GM18505 (cell line): ENCODE results near the gene PRRC2B.
"Not testable (repeated sequence)": the region's sequence is repeated elsewhere in the genome, so short reads cannot be mapped to it uniquely, and the experiment has no call there.

Source experiments
- ATAC-seq: cut with Tn5 transposase; IDR thresholded peaks from one replicate; pipeline ENCODE4 v1.9.1; 2021; ENCODE audit not compliant: unreplicated experiment
- POLR2A ChIP-seq: IDR thresholded peaks from 4 replicates; pipeline ENCODE4 v1.6.1; 2011; ENCODE audit warnings: borderline replicate concordance; ENCODE audit not compliant: insufficient read depth, insufficient read length; ENCODE audit errors: extremely low read depth

The PRRC2B gene

DNA sequence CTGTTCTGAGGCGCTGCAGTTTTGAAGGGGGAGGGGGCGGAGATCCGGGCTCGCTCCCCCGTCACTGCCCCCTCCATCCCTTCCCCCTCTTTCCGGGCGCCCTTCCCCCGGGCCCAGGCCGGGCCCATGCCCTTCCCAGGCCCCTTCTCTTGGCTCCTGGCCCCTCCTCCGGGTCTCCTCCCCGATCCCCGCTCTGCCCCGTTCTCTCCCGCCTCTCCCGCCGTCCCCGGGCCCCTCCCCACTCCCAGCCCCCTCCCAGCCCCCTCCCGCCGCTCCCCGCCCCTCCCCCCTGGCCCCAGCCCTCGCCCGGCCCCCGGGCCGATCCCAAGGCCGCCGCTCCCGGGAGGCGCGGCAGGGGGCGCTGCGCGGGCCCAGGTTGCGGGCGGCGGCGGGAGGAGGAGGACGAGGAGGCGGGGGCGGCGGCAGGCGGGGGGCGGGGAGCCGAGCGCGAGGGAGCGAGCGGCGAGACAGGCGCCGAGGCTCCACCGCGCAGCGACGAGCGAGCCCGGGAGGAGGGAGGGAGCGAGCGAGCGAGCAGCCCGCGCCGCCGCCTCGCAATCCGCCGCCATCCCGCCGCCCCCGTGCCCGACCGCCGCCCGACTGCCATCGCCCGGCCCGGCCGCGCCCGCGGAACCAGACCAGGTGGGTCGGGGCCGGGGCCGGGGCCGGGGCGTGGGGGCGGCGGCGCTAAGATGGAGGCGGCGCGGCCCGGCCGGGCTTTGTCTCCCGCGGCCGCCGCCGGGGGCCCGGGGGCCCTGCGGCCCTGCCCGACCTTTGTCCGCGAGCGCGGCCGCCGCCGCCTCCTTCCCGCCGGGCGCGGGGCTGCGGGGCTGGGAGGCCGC lies at the start of gene PRRC2B:
PRRC2B (plus strand) TSS at position 465 of the 842 bp plus-strand sequence. CDS start 36,059 bp downstream, outside the sequence.
- peak; percentile 78 for TF ChIP-seq POLR2A
- ATAC-seq: peak; percentile 52

DNA sequence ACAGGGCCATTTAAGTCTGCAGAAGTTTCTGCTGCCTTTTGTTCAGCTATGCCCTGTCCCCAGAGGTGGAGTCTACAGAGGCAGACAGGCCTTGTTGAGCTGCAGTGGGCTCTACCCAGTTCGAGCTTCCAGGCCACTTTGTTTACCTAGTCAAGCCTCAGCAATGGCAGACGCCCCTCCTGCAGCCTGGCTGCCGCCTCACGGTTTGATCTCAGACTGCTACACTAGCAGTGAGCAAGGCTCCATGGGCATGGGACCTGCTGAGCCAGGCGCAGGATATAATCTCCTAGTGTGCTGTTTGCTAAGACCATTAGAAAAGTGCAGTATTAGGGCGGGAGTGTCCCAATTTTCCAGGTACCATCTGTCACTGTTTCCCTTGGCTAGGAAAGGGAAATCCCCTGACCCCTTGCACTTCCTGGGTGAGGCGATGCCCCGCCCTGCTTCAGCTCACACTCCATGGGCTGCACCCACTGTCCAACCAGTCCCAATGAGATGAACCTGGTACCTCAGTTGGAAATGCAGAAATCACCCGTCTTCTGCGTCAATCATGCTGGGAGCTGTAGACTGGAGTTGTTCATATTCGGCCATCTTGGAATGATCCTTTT lies 48.9 kb upstream of the PRRC2B start:
- ATAC-seq: not testable (repeated sequence)

DNA sequence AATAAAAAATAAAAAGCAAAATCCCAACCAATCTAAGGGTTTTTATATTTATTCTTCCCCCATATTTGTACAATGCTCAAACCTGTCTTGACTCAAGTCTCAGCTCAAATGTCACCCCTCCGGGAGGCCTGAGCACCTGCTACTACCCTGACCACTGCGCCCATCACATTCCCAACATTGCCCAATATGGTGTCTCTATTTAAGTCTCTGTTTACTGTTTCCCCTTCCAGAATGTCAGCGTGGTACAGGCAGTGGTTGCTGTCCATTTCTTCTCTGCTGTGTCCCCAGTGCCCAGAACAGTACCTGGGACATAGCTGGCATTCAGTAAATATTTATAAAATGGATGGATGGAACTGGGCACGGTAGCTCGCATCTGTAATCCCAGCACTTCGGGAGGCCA lies 47.3 kb upstream of the PRRC2B start:
- no peak for ATAC-seq
- TF ChIP-seq POLR2A: no peak

DNA sequence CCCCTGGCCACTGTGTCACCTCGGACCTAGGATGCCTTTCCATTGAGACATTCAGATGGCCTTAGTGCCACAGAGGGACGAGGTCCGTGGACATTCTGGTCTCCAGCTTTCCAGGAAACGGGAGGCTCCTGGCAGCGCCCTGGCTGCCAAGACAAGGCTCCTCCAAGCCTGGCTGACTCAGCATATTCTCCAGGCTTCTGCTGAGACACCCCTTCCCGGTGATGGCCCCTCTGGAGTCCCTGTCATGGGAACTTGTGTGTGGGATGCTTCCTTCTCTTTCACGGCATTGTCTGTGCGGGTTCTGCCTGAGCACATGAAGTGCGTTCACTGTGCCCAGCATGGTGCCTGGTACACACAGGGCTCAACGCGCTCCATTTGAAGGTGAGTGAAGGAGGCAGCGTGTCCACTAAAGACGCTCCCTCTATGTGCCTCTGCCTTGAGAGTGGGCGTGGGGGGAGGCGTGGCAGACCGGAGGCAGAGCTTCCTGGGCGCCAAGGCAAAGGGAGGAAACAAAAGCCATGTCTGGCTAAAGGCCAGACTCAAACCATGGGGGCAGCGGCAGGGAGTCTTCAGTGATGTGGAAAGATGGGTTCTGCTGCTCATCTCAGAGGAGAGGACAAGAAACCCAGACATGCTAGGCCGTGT lies 46.4 kb upstream of the PRRC2B start:
- no peak for TF ChIP-seq POLR2A
- no peak for ATAC-seq

- TF ChIP-seq POLR2A: no peak
- no peak for ATAC-seq
Measured at GRCh38 chr9:131348631-131349521, 45.0 kb upstream of the PRRC2B start.

GRCh38 chr9:131349522-131349880 lies 44.4 kb upstream of the PRRC2B start:
- no peak for ATAC-seq
- TF ChIP-seq POLR2A: no peak

- TF ChIP-seq POLR2A: no peak
- no peak for ATAC-seq
Measured at GRCh38 chr9:131349881-131350563, 43.9 kb upstream of the PRRC2B start.

DNA sequence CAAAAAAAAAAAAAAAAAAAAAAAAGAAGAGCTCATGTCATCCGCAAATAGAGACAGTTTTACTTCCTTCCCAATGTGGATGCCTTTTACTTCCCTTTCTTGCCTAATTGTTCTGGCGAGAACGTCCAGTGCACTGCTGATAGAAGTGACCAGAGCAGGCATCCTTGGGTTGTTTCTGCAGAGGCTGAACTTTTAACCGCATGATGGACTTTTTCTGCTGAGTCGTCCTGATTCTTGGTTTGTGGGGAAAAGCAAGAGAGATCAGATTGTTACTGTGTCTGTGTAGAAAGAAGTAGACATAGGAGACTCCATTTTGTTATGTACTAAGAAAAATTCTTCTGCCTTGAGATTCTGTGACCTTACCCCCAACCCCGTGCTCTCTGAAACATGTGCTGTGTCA lies 37.4 kb upstream of the PRRC2B start:
- not testable (repeated sequence) for ATAC-seq

- TF ChIP-seq POLR2A: no peak
- ATAC-seq: no peak
Measured at GRCh38 chr9:131358556-131358955, 35.3 kb upstream of the PRRC2B start.

GRCh38 chr9:131361202-131361833 lies 32.6 kb upstream of the PRRC2B start:
- no peak for TF ChIP-seq POLR2A
- ATAC-seq: no peak

DNA sequence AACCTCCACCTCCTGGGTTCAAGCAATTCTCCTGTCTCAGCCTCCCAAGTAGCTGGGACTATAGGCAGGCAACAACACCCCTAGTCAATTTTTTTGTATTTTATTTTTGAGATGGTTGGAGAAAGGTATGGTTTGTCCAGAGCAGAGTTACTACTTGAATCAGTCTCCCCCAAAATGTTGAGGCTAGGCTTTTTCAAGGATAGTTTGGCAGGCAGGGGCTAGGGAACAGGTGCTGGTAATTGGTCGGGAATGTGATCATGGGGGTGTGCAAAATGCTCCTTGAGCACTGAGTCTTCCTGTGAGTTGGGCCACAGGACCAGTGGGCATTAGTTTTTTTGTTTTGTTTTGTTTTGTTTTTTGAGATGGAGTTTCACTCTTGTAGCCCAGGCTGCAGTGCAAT lies 28.3 kb upstream of the PRRC2B start:
- no peak for TF ChIP-seq POLR2A
- no peak for ATAC-seq

- no peak for TF ChIP-seq POLR2A
- no peak for ATAC-seq
Measured at GRCh38 chr9:131366761-131367401, 27.0 kb upstream of the PRRC2B start.
